Inflammatory macrophage treated with lipopolysaccharide for 1 hour (primary cell): Measurements from ENCODE around the gene BICD1.
A peak's percentile ranks its signal among the peaks of the same experiment; 100 is the strongest.

Source experiments
- DNase-seq, 2 donors: peaks; one replicate each; pipeline ENCODE4 v3.0.0-alpha.2; 2020 to 2022

The BICD1 gene

DNA sequence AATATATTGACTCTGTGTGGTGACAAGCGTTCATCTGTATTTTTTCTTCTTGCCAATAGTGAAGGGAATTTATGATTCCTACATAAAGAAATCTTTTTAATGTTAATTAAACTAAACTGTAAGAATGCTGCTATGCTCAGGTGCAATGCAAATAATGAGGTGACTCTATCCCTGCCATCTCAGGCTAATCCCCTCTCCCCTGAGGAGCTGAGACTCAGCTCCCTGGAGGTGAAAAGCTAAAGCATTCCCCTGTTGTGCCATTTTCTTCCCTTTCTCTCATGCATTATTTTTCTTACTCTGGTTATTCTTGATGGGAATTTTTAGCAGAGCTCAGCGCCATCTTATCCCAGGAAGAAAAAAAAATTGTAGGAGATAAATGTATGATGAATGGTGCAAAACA lies 178.8 kb downstream of the BICD1 start:
- DNase-seq, result no peak

DNA sequence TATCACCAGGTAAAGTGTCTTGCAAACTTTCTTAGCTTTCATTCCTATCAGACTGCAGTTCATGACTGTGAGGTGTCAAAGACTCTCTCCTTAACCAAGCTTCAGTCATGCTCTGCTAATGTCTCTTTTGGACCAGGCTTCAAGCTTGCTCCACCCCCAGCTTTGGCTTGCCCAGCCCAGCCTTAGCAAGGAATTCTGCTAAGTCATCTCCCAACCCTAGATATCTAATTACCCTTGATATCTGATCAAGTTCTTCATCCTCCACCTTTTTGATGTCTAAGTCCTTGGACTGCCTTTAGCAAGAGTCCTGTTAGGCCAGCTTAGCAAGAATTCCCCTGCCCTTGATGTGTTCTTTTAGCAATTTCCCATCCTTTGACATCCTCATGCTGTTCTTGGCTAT lies 183.8 kb downstream of the BICD1 start:
- DNase-seq, result no peak

DNA sequence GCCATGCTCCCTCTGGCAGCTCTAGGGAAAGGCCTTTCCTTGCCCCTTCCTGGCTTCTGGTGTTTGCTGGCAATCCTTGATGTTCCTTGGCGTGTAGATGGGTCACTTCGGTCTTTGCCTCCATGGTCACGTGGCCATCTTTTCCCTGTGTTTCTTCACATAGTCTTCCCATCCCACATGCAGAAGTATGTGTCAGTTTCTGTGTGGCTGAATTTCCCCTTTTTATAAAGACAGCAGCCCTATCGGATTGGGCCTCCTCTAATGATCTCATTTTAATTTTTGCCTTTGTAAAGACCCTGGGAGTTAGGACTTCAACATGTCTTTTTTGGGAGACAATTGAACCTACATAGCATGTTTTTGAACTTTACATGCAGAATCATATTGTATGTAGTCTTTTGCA lies 185.5 kb downstream of the BICD1 start:
- DNase-seq, result peak; percentile 55 to 70

GRCh38 chr12:32293808-32294419 lies 187.3 kb downstream of the BICD1 start:
- no peak for DNase-seq

DNA sequence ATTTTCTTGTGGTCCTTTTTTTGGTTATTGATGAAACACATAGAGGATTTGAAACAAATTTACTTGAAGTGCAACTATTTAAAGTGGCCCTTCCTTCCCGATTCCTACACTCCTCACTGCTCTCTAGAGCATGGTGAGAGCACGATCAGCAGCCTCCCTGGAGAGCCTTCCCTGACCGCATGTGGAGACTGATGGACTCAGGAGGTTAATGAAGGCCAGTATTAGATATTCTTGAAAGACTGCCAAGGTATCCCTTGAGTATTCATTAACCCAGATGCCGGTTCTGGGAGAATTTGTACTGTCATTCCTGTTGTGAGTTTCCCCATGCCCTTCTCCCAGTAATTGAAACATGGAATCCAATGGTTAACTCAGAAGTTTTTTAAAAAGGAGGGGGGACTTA lies 189.9 kb downstream of the BICD1 start:
- no peak for DNase-seq

- no peak for DNase-seq
Observed at GRCh38 chr12:32298917-32299316, 192.3 kb downstream of the BICD1 start.

DNA sequence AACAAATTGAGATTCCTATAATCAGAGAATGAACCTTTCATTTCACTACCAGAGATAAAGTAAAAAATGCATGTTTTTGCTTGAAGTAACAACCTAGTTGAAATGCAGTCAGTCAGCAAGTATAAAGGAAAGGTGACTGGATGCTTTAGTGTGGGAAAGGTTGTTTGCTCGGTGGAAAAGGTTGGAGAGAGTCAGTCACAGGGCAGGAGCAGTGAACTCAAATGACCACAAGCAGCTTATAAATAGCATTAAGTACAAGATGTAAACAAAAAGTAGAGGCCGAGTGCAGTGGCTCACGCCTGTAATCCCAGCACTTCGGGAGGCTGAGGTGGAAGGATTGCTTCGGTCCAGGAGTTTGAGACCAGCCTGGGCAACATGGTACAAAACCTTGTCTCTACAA lies 194.6 kb downstream of the BICD1 start:
- no peak for DNase-seq

GRCh38 chr12:32302218-32303173 lies 195.8 kb downstream of the BICD1 start:
- peak in 1 of 2 donors; percentile 3 for DNase-seq

DNA sequence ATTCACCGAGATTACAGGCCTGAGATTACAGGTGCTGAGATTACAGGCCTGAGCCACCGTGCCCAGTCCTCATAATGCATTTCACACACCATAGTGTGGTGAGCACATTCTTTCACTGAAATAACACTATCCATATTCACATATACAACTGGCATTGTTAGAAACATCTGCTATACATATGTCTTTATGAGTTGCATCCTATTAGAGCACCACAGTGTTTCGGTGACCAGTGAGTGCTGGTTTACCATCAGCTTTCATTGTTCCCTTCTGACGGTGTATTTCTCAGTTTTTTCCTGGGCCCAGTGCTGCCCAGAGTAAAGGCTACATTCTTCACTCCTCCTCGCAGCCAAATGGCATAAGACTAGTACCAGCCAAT lies 196.5 kb downstream of the BICD1 start:
- DNase-seq, result no peak

- peak; percentile 29 to 59 for DNase-seq
Observed at GRCh38 chr12:32305163-32305562, 198.5 kb downstream of the BICD1 start.

- DNase-seq, result no peak
Observed at GRCh38 chr12:32307326-32307725, 200.7 kb downstream of the BICD1 start.

GRCh38 chr12:32309811-32310736 lies 203.4 kb downstream of the BICD1 start:
- DNase-seq, result no peak

DNA sequence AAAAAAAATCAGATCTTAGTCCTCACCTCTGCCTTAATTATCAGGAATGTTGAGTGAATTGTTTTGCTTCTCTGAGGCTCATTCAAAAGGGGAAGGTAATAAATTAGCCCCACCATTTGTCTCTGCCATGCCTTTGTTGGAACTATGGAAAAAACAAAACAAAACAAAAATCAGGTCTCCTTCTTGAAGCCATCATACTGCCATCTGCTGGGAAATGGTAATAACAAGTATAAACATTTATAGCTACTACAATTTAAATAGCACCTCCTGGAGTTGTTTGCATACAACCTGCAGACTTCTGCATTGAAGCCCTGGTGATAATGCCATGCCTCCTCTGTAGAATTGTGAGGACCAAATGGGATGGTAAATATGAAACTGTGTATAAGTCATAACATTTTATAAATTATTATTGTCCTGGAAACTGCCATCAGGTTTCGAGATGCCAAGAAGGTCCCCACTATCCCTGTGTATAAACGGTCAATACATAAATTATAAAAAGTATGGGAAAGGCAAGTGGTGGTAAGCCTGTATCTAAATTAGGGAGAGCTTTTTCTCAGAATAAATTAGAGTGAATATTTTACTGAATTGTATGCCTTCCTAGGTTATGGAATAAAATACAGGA lies 205.5 kb downstream of the BICD1 start:
- DNase-seq, result peak; percentile 25 to 51

GRCh38 chr12:32322354-32322753 lies 215.7 kb downstream of the BICD1 start:
- DNase-seq, result no peak

DNA sequence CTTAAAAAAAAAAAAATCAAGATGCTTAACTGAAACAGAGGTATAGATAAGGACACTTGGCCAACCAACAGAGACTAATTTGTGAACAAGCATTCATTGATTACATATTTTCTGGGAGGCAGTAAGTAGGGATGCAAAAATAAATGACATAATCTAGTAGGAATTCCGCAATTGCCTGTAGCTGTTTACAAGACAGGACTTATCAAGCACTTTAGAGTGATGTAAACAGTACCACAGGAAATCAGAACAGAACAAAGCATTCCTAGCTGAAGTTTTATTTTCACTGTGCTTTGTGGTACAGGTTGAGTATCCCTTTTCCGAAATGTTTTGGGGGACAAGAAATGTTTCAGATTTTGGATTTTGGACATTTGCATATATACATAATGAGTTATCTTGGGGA lies 224.5 kb downstream of the BICD1 start:
- no peak for DNase-seq

DNA sequence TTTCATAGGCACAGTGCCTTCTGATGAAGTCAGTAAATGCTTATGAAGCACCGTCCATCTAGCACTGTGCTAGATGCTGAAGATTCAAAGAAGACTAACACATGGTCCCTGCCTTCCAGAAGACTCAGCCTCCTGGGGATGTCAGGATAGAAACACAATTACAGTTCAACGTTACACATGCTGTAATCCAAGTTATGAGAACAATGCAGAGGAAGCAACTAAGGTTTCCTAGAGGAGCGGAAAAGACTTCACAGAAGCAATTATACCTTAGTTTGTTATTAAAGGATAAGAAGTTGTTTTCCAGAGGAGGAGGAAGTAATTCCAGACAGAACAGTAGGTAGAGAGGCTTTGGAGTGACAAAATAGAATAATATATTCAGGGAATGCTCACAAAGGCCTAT lies 225.8 kb downstream of the BICD1 start:
- DNase-seq, result no peak

GRCh38 chr12:32334371-32334777 lies 227.7 kb downstream of the BICD1 start:
- no peak for DNase-seq

- peak; percentile 23 to 26 for DNase-seq
Observed at GRCh38 chr12:32336261-32336660, 229.6 kb downstream of the BICD1 start.

DNA sequence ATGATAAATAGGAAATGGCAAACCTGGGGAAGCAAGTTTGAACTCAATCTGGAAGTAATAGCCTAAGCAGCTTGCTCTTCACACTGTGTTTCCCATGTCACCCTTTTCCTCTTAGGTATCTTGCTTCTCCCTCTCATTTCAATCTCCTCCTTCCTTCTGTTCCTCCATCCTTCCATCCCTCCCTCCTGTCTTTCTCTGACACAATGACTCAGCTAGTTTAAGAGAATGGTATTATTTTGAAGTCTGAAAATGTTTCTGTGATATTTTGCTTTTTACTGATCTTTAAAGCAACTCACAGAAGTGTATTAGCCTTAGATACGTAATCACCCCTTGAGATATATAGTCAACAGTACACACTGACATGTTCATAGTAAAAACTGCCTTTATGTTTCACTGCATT lies 236.8 kb downstream of the BICD1 start:
- DNase-seq, result no peak

DNA sequence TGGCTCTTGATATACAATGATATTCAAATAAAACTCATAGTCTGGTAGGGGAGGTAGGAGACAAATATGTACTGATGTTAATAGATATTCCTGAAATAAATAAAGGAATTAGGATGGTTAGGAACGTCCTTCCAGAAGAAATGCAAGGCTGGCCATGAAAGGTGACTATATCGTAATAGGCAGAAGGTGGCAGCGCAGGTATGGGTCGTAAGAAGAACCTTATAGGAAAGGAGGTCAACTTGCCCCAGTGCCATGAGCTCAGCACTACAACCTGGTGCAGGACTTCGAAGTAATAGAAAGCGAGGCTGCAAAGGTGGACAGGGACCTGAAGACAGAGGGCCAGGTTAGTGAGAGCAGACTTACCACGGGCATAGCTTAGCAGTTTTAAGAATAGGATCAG lies 237.4 kb downstream of the BICD1 start:
- DNase-seq, result no peak

- DNase-seq, result no peak
Observed at GRCh38 chr12:32353540-32353939, 246.9 kb downstream of the BICD1 start.

GRCh38 chr12:32357601-32358249 lies 251.1 kb downstream of the BICD1 start:
- DNase-seq, result no peak
